PC-3 (cell line): ENCODE data around the gene MPZL1. TPM values are rescaled to one million over a fixed set of nuclear protein-coding genes. Genes with fewer than 3 reads are reported as not detected.

Source experiments
- ATAC-seq: fragments of 200-7000 bp; cut with Tn5 transposase; 2 replicates; pipeline ENCODE4 v1.9.1; 2020; ENCODE audit warnings: mild to moderate bottlenecking, moderate library complexity
- BruUV-seq: library from RNA; stranded (reverse); fragments of 400-500 nt; replicated peaks from 2 replicates; lab custom pipeline; 2021; lab: Mats Ljungman, UMichigan
- CTCF ChIA-PET: fragments of 300-600 bp; sonication (Branson Sonifier 250); formaldehyde crosslinking; loops from one replicate; lab custom pipeline; 2022; ENCODE audit warnings: antibody characterized with exemption; lab: Charles Lee
- POLR2A ChIA-PET: fragments of 300-600 bp; sonication (Branson Sonifier 250); formaldehyde crosslinking; loops from one replicate; lab custom pipeline; 2022; ENCODE audit warnings: antibody characterized with exemption; ENCODE audit not compliant: unreplicated experiment; lab: Charles Lee
- DNase-seq: peaks from one replicate; pipeline ENCODE4 v3.0.0-alpha.2; 2015
- H2AFZ ChIP-seq: fragments of 300-600 bp; sonication (generic); 2 replicates; pipeline ENCODE4 v1.6.0; 2016; ENCODE audit warnings: antibody characterized with exemption, low read length
- H3F3A ChIP-seq: fragments of 300-600 bp; sonication (generic); one replicate; pipeline ENCODE4 v1.6.0; 2017; ENCODE audit warnings: antibody characterized with exemption, low read length, control low read depth, mild to moderate bottlenecking; ENCODE audit not compliant: unreplicated experiment
- H3K27ac ChIP-seq: fragments of 300-600 bp; sonication (generic); 2 replicates; pipeline ENCODE4 v1.5.1; 2016; ENCODE audit warnings: mild to moderate bottlenecking, low read length
- H3K27me3 ChIP-seq: fragments of 300-600 bp; sonication (generic); 2 replicates; pipeline ENCODE4 v1.6.1; 2016; ENCODE audit warnings: low read length, mixed read lengths
- H3K36me3 ChIP-seq: fragments of 300-600 bp; sonication (generic); 2 replicates; pipeline ENCODE4 v1.6.1; 2016; ENCODE audit warnings: low read depth, mixed run types, low read length, mixed read lengths
- H3K4me1 ChIP-seq: fragments of 300-600 bp; sonication (generic); 2 replicates; pipeline ENCODE4 v1.5.1; 2016; ENCODE audit warnings: low read length; ENCODE audit not compliant: insufficient read depth
- H3K4me2 ChIP-seq: fragments of 300-600 bp; sonication (generic); 2 replicates; pipeline ENCODE4 v1.6.0; 2016; ENCODE audit warnings: low read length
- H3K4me3 ChIP-seq: fragments of 300-600 bp; sonication (generic); 2 replicates; pipeline ENCODE4 v1.5.1; 2016; ENCODE audit warnings: mild to moderate bottlenecking, low read length, mixed read lengths
- H3K79me2 ChIP-seq: fragments of 300-600 bp; sonication (generic); 2 replicates; pipeline ENCODE4 v1.6.1; 2017; ENCODE audit warnings: low read length, mixed read lengths
- H3K9ac ChIP-seq: fragments of 300-600 bp; sonication (generic); 2 replicates; pipeline ENCODE4 v1.6.0; 2016; ENCODE audit warnings: mild to moderate bottlenecking, low read length
- H3K9me2 ChIP-seq: fragments of 300-600 bp; sonication (generic); replicated peaks from 2 replicates; pipeline ENCODE4 v1.6.1; 2016; ENCODE audit warnings: mixed run types, low read length, mixed read lengths
- H3K9me3 ChIP-seq: fragments of 300-600 bp; sonication (generic); 2 replicates; pipeline ENCODE4 v1.6.1; 2016; ENCODE audit warnings: low read length, mixed read lengths
- H4K20me1 ChIP-seq: fragments of 300-600 bp; sonication (generic); 2 replicates; pipeline ENCODE4 v1.6.1; 2016; ENCODE audit warnings: low read length, mixed read lengths
- CTCF ChIP-seq: fragments of 300-600 bp; sonication (generic); conservative IDR thresholded peaks from 2 replicates; pipeline ENCODE4 v1.5.1; 2017; ENCODE audit warnings: antibody characterized with exemption, low read depth, mild to moderate bottlenecking, low read length
- EZH2 ChIP-seq: fragments of 300-600 bp; sonication (generic); IDR thresholded peaks from one replicate; pipeline ENCODE4 v1.6.1; 2017; ENCODE audit warnings: antibody characterized with exemption, mild to moderate bottlenecking, low read length; ENCODE audit not compliant: unreplicated experiment
- EZH2phosphoT487 ChIP-seq: fragments of 300-600 bp; sonication (generic); IDR thresholded peaks from 2 replicates; pipeline ENCODE4 v1.6.1; 2018; ENCODE audit warnings: mild to moderate bottlenecking, antibody characterized with exemption, low read length, borderline replicate concordance
- intact Hi-C: fragments of 100-400 bp; cut with micrococcal nuclease; formaldehyde crosslinking; loops from 2 replicates; pipeline ENCODE4 v1.9.0; 2023
- total RNA-seq: library from RNA; depleted of rRNA; stranded (reverse); fragments of >200 nt; gene quantifications from 2 replicates; pipeline ENCODE4 v1.2.3, GENCODE V29; 2014

Gene MPZL1
- total RNA-seq, 1 experiment from 2014 or later = 86.5 TPM

- H3K27ac ChIP-seq = no peak overlapping the region
- no peak for ATAC-seq
- H3K36me3 ChIP-seq = peaks cover 57% of the 10 kb centered on the region
- no peaks in the 10 kb centered on the region for H3K79me2 ChIP-seq
- H3K27me3 ChIP-seq = no peaks in the 10 kb centered on the region
- no peak overlapping the region for H3K4me3 ChIP-seq
- H3K9me2 ChIP-seq = no peaks in the 10 kb centered on the region
- ChIA-PET POLR2A (interaction anchor here (0.6 kb wide), 1 partner anchor 24 kb away, joined by 4 read pairs; no protein-coding TSS in a partner anchor), CTCF (no interaction called here)
- H3K9me3 ChIP-seq = no peaks in the 10 kb centered on the region
- TF ChIP-seq EZH2phosphoT487 (no peak), EZH2 (no peak), CTCF (no peak)
- no TSS peak for BruUV-seq
- no peaks in the 10 kb centered on the region for H3F3A ChIP-seq
- H2AFZ ChIP-seq = no peak overlapping the region
- intact Hi-C loops = no loop called here
- H3K9ac ChIP-seq = no peak overlapping the region
- H3K4me1 ChIP-seq = 0 out of 2 replicates have a peak, but pooled peaks cover 3% of the 10 kb centered on the region
- DNase-seq = no peak
- no peaks in the 10 kb centered on the region for H4K20me1 ChIP-seq
- no peak overlapping the region for H3K4me2 ChIP-seq
Measured at GRCh38 chr1:167776616-167777268, 55.0 kb downstream of the MPZL1 start.

- H3K4me2 ChIP-seq = no peak overlapping the region
- ChIA-PET CTCF (no interaction called here), POLR2A (no interaction called here)
- no TSS peak for BruUV-seq
- H3K4me1 ChIP-seq = peaks cover 5% of the 10 kb centered on the region
- ATAC-seq (no peak), DNase-seq (no peak)
- H3K4me3 ChIP-seq = no peak overlapping the region
- H3K27me3 ChIP-seq = no peaks in the 10 kb centered on the region
- no peak overlapping the region for H3K27ac ChIP-seq
- no peaks in the 10 kb centered on the region for H4K20me1 ChIP-seq
- H3K79me2 ChIP-seq = no peaks in the 10 kb centered on the region
- no peaks in the 10 kb centered on the region for H3K9me2 ChIP-seq
- H2AFZ ChIP-seq = no peak overlapping the region
- peaks cover 54% of the 10 kb centered on the region for H3K36me3 ChIP-seq
- H3F3A ChIP-seq = no peaks in the 10 kb centered on the region
- intact Hi-C loops = no loop called here
- H3K9me3 ChIP-seq = no peaks in the 10 kb centered on the region
- H3K9ac ChIP-seq = no peak overlapping the region
- TF ChIP-seq CTCF (no peak), EZH2phosphoT487 (no peak), EZH2 (no peak)
Measured at GRCh38 chr1:167777269-167777650, 55.5 kb downstream of the MPZL1 start.

DNA sequence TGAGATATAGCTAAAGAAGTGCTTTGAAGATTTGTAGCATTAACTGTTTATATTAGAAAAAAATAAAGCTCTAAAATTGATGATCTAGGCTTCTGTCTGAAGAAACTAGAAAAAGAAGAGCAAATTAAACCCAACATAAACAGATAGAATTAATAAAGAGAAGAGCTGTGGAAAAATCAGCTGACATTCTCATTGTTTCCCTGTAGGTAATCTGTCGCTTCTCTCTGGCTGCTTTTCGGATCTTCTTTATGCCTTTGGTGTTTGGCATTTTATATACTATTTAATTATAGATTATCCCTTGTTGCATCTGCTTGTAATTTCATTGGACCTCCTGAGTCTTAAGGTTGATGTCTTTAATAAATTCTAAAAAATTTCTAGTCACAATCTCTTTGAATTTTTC, 59.8 kb downstream of the MPZL1 start:
- no peaks in the 10 kb centered on the region for H4K20me1 ChIP-seq
- intact Hi-C loops = no loop called here
- ATAC-seq (no peak), DNase-seq (no peak)
- H3K9me2 ChIP-seq = no peaks in the 10 kb centered on the region
- no peak overlapping the region for H3K27ac ChIP-seq
- ChIA-PET CTCF (no interaction called here), POLR2A (no interaction called here)
- no peaks in the 10 kb centered on the region for H3K9me3 ChIP-seq
- H3K79me2 ChIP-seq = no peaks in the 10 kb centered on the region
- no peaks in the 10 kb centered on the region for H3F3A ChIP-seq
- no TSS peak for BruUV-seq
- H3K27me3 ChIP-seq = no peaks in the 10 kb centered on the region
- H3K36me3 ChIP-seq = peaks cover 31% of the 10 kb centered on the region
- peaks cover 15% of the 10 kb centered on the region for H3K4me1 ChIP-seq
- no peak overlapping the region for H3K9ac ChIP-seq
- H2AFZ ChIP-seq = no peak overlapping the region
- TF ChIP-seq EZH2 (no peak), CTCF (no peak), EZH2phosphoT487 (no peak)
- H3K4me3 ChIP-seq = no peak overlapping the region
- no peak overlapping the region for H3K4me2 ChIP-seq
